ENCODE measurements around the gene ME1.

DNA sequence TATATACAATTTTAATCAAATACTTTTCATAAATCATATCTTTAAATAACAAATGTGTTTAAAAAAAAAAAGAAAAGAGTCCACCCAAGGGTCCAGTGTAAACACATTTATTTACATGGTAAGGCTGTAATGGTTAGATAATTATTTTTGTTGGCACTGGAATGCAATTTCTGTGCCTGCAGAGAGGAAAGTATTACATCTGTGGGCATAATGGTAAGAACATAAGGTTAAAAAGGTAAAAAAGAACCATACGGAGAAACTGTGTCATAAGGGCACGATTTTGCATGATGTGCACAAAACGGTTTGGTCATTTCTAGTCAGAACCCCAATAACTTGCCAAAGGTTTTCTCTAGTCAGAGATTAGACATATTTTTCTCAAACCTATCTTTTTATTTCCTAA, 183.4 kb downstream of the ME1 start:
- TF ChIP-seq POLR2A (IDR thresholded peaks at IDR 0.05) = no peak
- TF ChIP-seq, protein P1, sequence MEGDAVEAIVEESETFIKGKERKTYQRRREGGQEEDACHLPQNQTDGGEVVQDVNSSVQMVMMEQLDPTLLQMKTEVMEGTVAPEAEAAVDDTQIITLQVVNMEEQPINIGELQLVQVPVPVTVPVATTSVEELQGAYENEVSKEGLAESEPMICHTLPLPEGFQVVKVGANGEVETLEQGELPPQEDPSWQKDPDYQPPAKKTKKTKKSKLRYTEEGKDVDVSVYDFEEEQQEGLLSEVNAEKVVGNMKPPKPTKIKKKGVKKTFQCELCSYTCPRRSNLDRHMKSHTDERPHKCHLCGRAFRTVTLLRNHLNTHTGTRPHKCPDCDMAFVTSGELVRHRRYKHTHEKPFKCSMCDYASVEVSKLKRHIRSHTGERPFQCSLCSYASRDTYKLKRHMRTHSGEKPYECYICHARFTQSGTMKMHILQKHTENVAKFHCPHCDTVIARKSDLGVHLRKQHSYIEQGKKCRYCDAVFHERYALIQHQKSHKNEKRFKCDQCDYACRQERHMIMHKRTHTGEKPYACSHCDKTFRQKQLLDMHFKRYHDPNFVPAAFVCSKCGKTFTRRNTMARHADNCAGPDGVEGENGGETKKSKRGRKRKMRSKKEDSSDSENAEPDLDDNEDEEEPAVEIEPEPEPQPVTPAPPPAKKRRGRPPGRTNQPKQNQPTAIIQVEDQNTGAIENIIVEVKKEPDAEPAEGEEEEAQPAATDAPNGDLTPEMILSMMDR (IDR thresholded peaks at IDR 0.05) = no peak

All from sigmoid colon (tissue), 3 donors.